Hepatocyte (in vitro differentiated cells): ENCODE measurements around the gene COL24A1. TPM values are rescaled to one million over a fixed set of nuclear protein-coding genes. Genes with fewer than 3 reads are reported as not detected.

Source experiments
- DNase-seq: peaks from one replicate; pipeline ENCODE4 v3.0.0-alpha.2; 2016; ENCODE audit warnings: low spot score
- H2AFZ ChIP-seq: fragments of 200-600 bp; sonication (generic); 2 replicates; pipeline ENCODE4 v1.6.0; 2016; ENCODE audit warnings: antibody characterized with exemption, mild to moderate bottlenecking
- H3K27ac ChIP-seq: fragments of 200-600 bp; sonication (generic); 2 replicates; pipeline ENCODE4 v1.5.1; 2016; ENCODE audit warnings: mild to moderate bottlenecking
- H3K27me3 ChIP-seq: fragments of 200-600 bp; sonication (generic); 2 replicates; pipeline ENCODE4 v1.6.1; 2016
- H3K36me3 ChIP-seq: fragments of 200-600 bp; sonication (generic); replicated peaks from 2 replicates; pipeline ENCODE4 v1.5.1; 2016; ENCODE audit warnings: low read depth; ENCODE audit not compliant: insufficient read depth
- H3K4me1 ChIP-seq: fragments of 200-600 bp; sonication (generic); 2 replicates; pipeline ENCODE4 v1.5.1; 2016; ENCODE audit warnings: mild to moderate bottlenecking, moderate library complexity; ENCODE audit not compliant: insufficient read depth
- H3K4me2 ChIP-seq: fragments of 200-600 bp; sonication (generic); 2 replicates; pipeline ENCODE4 v1.6.0; 2016
- H3K4me3 ChIP-seq: fragments of 200-600 bp; sonication (generic); 2 replicates; pipeline ENCODE4 v1.5.1; 2016; ENCODE audit warnings: mild to moderate bottlenecking
- H3K79me2 ChIP-seq: fragments of 200-600 bp; sonication (generic); 2 replicates; pipeline ENCODE4 v1.6.0; 2017; ENCODE audit warnings: mild to moderate bottlenecking
- H3K9me2 ChIP-seq: fragments of 200-600 bp; sonication (generic); replicated peaks from 2 replicates; pipeline ENCODE4 v1.6.0; 2017; ENCODE audit warnings: mild to moderate bottlenecking; ENCODE audit not compliant: insufficient read depth
- H3K9me3 ChIP-seq: fragments of 200-600 bp; sonication (generic); 2 replicates; pipeline ENCODE4 v1.5.1; 2016; ENCODE audit warnings: low read depth, mild to moderate bottlenecking
- H4K20me1 ChIP-seq: fragments of 200-600 bp; sonication (generic); 2 replicates; pipeline ENCODE4 v1.6.0; 2016; ENCODE audit warnings: mild to moderate bottlenecking; ENCODE audit not compliant: insufficient read depth, poor library complexity, severe bottlenecking
- EZH2 ChIP-seq: fragments of 200-600 bp; sonication (generic); IDR thresholded peaks from 2 replicates; pipeline ENCODE4 v1.6.1; 2016; ENCODE audit warnings: antibody characterized with exemption, mild to moderate bottlenecking, borderline replicate concordance
- EZH2phosphoT487 ChIP-seq: fragments of 200-600 bp; sonication (generic); IDR thresholded peaks from one replicate; pipeline ENCODE4 v1.6.1; 2018; ENCODE audit warnings: antibody characterized with exemption, mild to moderate bottlenecking, low read depth, moderate library complexity; ENCODE audit not compliant: unreplicated experiment, severe bottlenecking
- WGBS: methylation state at CpG from one replicate; pipeline ENCODE4 v1.1.6; 2016; ENCODE audit warnings: low lambda C conversion rate; ENCODE audit errors: missing lambda C conversion rate; 5-methylcytosine and 5-hydroxymethylcytosine counted together
- polyA plus RNA-seq: library from polyadenylated mRNA; unstranded; fragments of >200 nt; fragmentation: Nextera tagmentation; extraction: Ambion mirVana; gene quantifications from 2 replicates; pipeline ENCODE4 v1.2.1, GENCODE V29; 2016
- total RNA-seq: library from RNA; depleted of rRNA; stranded (reverse); fragments of >200 nt; gene quantifications from 2 replicates; pipeline ENCODE4 v1.2.3, GENCODE V29; 2014
- TF ChIP-seq, protein P1 (sequence below): fragments of 200-600 bp; sonication (generic); IDR thresholded peaks from 2 replicates; pipeline ENCODE4 v1.5.1; 2016; ENCODE audit warnings: antibody characterized with exemption, mild to moderate bottlenecking; ENCODE audit not compliant: poor library complexity

COL24A1 gene
- total and polyA plus RNA-seq, 2 experiments from 2014 or later, result 2.4 to 2.7 TPM

DNA sequence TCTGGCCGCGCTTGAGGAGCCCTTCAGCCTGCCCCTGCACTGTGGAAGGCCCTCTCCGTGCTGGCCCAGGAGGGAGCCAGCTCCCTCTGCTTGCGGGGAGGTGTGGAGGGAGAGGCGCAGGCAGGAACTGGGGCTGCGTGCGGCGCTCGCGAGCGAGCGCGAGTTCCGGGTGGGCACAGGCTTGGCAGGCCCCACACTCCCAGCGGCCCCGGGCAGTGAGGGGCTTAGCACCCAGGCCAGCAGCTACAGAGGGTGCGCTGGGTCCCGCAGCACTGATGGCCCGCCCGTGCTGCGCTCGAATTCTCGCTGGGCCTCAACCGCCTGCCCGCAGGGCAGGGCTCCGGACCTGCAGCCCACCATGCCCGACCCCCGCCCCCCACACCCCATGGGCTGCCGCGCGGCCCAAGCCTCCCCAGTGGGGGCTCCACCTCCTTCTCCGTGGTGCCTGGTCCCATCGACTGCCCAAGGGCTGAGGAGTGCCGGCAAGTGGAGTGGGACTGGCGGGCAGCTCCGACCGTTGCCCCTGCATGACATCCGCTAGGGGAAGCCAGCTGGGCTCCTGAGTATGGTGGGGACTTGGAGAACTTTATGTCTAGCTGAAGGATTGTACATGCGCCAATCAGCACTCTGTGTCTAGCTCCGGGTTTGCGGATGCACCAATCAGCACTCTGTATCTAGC lies 46.0 kb downstream of the COL24A1 start:
- DNase-seq, result no peak
- Histone ChIP-seq H3K4me3 (no peak overlapping the region), H3K4me1 (no peaks in the 10 kb centered on the region), H3K9me2 (no peaks in the 10 kb centered on the region), H3K9me3 (no peaks in the 10 kb centered on the region), H4K20me1 (no peaks in the 10 kb centered on the region), H3K79me2 (no peaks in the 10 kb centered on the region), H2AFZ (no peak overlapping the region), H3K4me2 (no peak overlapping the region), H3K36me3 (no peaks in the 10 kb centered on the region), H3K27ac (no peak overlapping the region), H3K27me3 (no peaks in the 10 kb centered on the region)
- WGBS, result 96% methylated on average over 15 of the region's 41 CpGs
- no peak for TF ChIP-seq EZH2
- TF ChIP-seq, protein P1, sequence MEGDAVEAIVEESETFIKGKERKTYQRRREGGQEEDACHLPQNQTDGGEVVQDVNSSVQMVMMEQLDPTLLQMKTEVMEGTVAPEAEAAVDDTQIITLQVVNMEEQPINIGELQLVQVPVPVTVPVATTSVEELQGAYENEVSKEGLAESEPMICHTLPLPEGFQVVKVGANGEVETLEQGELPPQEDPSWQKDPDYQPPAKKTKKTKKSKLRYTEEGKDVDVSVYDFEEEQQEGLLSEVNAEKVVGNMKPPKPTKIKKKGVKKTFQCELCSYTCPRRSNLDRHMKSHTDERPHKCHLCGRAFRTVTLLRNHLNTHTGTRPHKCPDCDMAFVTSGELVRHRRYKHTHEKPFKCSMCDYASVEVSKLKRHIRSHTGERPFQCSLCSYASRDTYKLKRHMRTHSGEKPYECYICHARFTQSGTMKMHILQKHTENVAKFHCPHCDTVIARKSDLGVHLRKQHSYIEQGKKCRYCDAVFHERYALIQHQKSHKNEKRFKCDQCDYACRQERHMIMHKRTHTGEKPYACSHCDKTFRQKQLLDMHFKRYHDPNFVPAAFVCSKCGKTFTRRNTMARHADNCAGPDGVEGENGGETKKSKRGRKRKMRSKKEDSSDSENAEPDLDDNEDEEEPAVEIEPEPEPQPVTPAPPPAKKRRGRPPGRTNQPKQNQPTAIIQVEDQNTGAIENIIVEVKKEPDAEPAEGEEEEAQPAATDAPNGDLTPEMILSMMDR, result no peak
- no peak for TF ChIP-seq EZH2phosphoT487

DNA sequence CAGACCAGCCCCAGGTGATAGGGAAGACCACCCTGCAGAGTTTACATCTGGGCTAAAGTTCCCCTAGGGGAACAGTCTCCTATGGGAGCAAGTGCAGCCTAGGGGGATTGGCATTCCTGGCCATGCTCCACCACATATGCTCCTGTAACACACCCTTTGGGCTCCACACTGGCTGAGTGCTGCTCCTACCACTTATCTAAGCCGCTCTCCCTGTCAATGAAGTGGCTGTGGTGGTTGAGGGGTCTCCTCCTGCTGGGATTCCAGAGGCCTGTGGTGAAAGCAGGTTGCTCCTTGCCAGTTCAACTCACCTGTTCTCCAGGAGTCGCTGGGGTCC lies 51.1 kb downstream of the COL24A1 start:
- no peak overlapping the region for H2AFZ ChIP-seq
- WGBS, result 94% methylated on average over 2 of the region's 2 CpGs
- H3K4me2 ChIP-seq, result no peak overlapping the region
- no peaks in the 10 kb centered on the region for H3K9me3 ChIP-seq
- H3K9me2 ChIP-seq, result no peaks in the 10 kb centered on the region
- H3K4me3 ChIP-seq, result no peak overlapping the region
- no peaks in the 10 kb centered on the region for H3K79me2 ChIP-seq
- H3K27me3 ChIP-seq, result no peaks in the 10 kb centered on the region
- H4K20me1 ChIP-seq, result no peaks in the 10 kb centered on the region
- no peak overlapping the region for H3K27ac ChIP-seq
- no peak for DNase-seq
- TF ChIP-seq, protein P1, result no peak
- TF ChIP-seq EZH2phosphoT487 (no peak), EZH2 (no peak)
- H3K4me1 ChIP-seq, result no peaks in the 10 kb centered on the region
- H3K36me3 ChIP-seq, result no peaks in the 10 kb centered on the region

DNA sequence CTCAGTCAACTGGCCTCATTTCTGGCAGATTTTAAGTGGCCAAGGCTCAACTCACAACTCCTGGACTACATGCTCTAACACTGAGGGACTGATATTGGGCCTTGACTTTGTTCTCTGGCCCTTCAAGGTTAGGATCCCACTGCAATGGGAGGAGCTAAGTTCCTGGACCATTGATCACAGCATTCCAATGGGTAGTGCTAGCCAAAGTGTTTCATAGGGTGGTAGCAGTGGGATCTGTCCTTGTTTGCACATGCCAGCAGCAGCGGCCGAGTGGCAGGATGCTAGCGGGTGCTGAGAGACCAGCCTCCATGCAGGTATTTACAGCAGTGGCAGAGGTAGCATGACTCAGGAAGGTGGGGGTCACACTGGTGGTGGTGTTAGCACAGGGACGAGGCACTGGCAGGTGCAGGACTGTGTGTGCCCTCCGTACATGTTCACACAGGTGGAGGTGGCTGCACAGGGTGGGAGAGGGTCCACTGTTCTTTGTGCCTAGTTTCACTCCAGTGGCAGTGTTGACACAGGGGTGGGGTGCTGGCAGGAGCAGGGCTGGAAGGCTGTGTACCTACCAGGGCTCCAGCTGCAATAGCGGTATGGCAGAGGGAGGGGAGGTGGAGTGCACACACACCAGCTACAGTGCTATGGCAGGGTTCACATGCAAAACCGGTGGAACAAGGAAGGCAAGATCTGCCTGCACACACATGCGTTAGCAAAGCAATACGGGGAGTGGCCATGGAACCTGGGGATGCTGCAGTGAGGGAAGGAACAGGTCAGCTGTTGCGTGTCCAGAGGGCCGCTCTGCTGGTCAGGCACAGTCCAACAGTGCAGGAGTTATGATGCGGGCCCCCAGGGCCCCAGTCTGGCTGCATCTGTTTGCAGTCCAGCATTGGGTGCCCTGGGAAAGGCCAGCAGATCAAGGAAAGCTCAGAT lies 51.7 kb downstream of the COL24A1 start:
- Histone ChIP-seq H3K4me3 (no peak overlapping the region), H3K9me2 (no peaks in the 10 kb centered on the region), H3K4me2 (no peak overlapping the region), H3K36me3 (no peaks in the 10 kb centered on the region), H2AFZ (no peak overlapping the region), H3K9me3 (no peaks in the 10 kb centered on the region), H3K27ac (no peak overlapping the region), H3K27me3 (no peaks in the 10 kb centered on the region), H3K4me1 (no peaks in the 10 kb centered on the region), H4K20me1 (no peaks in the 10 kb centered on the region), H3K79me2 (no peaks in the 10 kb centered on the region)
- WGBS, result 86% methylated on average over 12 of the region's 12 CpGs
- TF ChIP-seq EZH2, result no peak
- no peak for TF ChIP-seq EZH2phosphoT487
- TF ChIP-seq, protein P1, result no peak
- DNase-seq, result peak; percentile 37
